Hepatic stellate cell (primary cell): ENCODE results near the gene TCP11L2.
"Not testable (repeated sequence)": the region's sequence is repeated elsewhere in the genome, so short reads cannot be mapped to it uniquely, and the experiment has no call there.

Experiments
- DNase-seq: peaks from one replicate; pipeline ENCODE4 v3.0.0; 2011; ENCODE audit warnings: low spot score

The TCP11L2 gene

GRCh38 chr12:106284358-106285105 is 18.0 kb upstream of the TCP11L2 start:
- DNase-seq, result no peak

GRCh38 chr12:106285982-106286381 is 16.6 kb upstream of the TCP11L2 start:
- DNase-seq, result no peak

GRCh38 chr12:106286576-106287162 is 15.9 kb upstream of the TCP11L2 start:
- not testable (repeated sequence) for DNase-seq

GRCh38 chr12:106287364-106287763 is 15.2 kb upstream of the TCP11L2 start:
- no peak for DNase-seq

- no peak for DNase-seq
Observed at GRCh38 chr12:106288101-106288493, 14.4 kb upstream of the TCP11L2 start.

GRCh38 chr12:106288494-106289195 is 13.9 kb upstream of the TCP11L2 start:
- DNase-seq, result peak; percentile 45

- DNase-seq, result no peak
Observed at GRCh38 chr12:106289196-106289681, 13.3 kb upstream of the TCP11L2 start.

GRCh38 chr12:106290666-106291065 is 11.9 kb upstream of the TCP11L2 start:
- DNase-seq, result no peak

- DNase-seq, result no peak
Observed at GRCh38 chr12:106291342-106291741, 11.2 kb upstream of the TCP11L2 start.

GRCh38 chr12:106292339-106292738 is 10.2 kb upstream of the TCP11L2 start:
- DNase-seq, result no peak

- DNase-seq, result peak; percentile 55
Observed at GRCh38 chr12:106296179-106296877, 6.2 kb upstream of the TCP11L2 start.

- no peak for DNase-seq
Observed at GRCh38 chr12:106297075-106297474, 5.5 kb upstream of the TCP11L2 start.

- DNase-seq, result no peak
Observed at GRCh38 chr12:106297681-106298080, 4.9 kb upstream of the TCP11L2 start.

- DNase-seq, result peak; percentile 40
Observed at GRCh38 chr12:106299202-106299774, 3.2 kb upstream of the TCP11L2 start.

GRCh38 chr12:106300761-106301160 is 1.8 kb upstream of the TCP11L2 start:
- DNase-seq, result no peak

GRCh38 chr12:106301241-106301610 is 1.3 kb upstream of the TCP11L2 start:
- peak; percentile 27 for DNase-seq

GRCh38 chr12:106301611-106302321 is 767 bp upstream of the TCP11L2 start:
- DNase-seq, result peak; percentile 21

- DNase-seq, result peak; percentile 79
Observed at GRCh38 chr12:106303202-106303820, 778 bp downstream of the TCP11L2 start.

- no peak for DNase-seq
Observed at GRCh38 chr12:106304001-106304421, 1.5 kb downstream of the TCP11L2 start.

- DNase-seq, result no peak
Observed at GRCh38 chr12:106304797-106305196, 2.3 kb downstream of the TCP11L2 start.

- DNase-seq, result no peak
Observed at GRCh38 chr12:106305376-106305775, 2.8 kb downstream of the TCP11L2 start.
